Retina (tissue), 1 donor: Measurements from ENCODE around the gene ING1.
"Not testable (repeated sequence)": the region's sequence is repeated elsewhere in the genome, so short reads cannot be mapped to it uniquely, and the experiment has no call there.

ENCODE experiments used
- DNase-seq: peaks from one replicate; pipeline ENCODE4 v3.0.0-alpha.2; 2016

ING1 gene

GRCh38 chr13:110715395-110716246, 2.1 kb downstream of the ING1 start:
- peak; percentile 98 for DNase-seq

- no peak for DNase-seq
These were observed 2.7 kb downstream of the ING1 start for GRCh38 chr13:110716247-110716515.

- no peak for DNase-seq
These were observed 5.7 kb downstream of the ING1 start for GRCh38 chr13:110719036-110719710.

- DNase-seq: no peak
These were observed 9.5 kb downstream of the ING1 start for GRCh38 chr13:110722971-110723370.

GRCh38 chr13:110723598-110723997, 10.1 kb downstream of the ING1 start:
- no peak for DNase-seq

- not testable (repeated sequence) for DNase-seq
These were observed 12.7 kb downstream of the ING1 start for GRCh38 chr13:110726153-110726552.

GRCh38 chr13:110726726-110727125, 13.2 kb downstream of the ING1 start:
- no peak for DNase-seq

- no peak for DNase-seq
These were observed 17.6 kb downstream of the ING1 start for GRCh38 chr13:110731072-110731471.

GRCh38 chr13:110734561-110734960, 21.1 kb downstream of the ING1 start:
- no peak for DNase-seq

- no peak for DNase-seq
These were observed 24.1 kb downstream of the ING1 start for GRCh38 chr13:110737555-110737954.

- DNase-seq: no peak
These were observed 30.2 kb downstream of the ING1 start for GRCh38 chr13:110743687-110744086.

GRCh38 chr13:110746438-110746837, 32.9 kb downstream of the ING1 start:
- no peak for DNase-seq

- no peak for DNase-seq
These were observed 34.8 kb downstream of the ING1 start for GRCh38 chr13:110748271-110748670.

- no peak for DNase-seq
These were observed 42.7 kb downstream of the ING1 start for GRCh38 chr13:110756219-110756631.

GRCh38 chr13:110757296-110757695, 43.8 kb downstream of the ING1 start:
- no peak for DNase-seq

- DNase-seq: no peak
These were observed 44.8 kb downstream of the ING1 start for GRCh38 chr13:110758195-110758805.

- no peak for DNase-seq
These were observed 46.2 kb downstream of the ING1 start for GRCh38 chr13:110759710-110760109.

- DNase-seq: no peak
These were observed 47.1 kb downstream of the ING1 start for GRCh38 chr13:110760611-110761010.

- DNase-seq: no peak
These were observed 53.4 kb downstream of the ING1 start for GRCh38 chr13:110766671-110767430.

GRCh38 chr13:110767476-110767875, 54.0 kb downstream of the ING1 start:
- no peak for DNase-seq

GRCh38 chr13:110769097-110769496, 55.6 kb downstream of the ING1 start:
- no peak for DNase-seq

GRCh38 chr13:110770678-110771077, 57.2 kb downstream of the ING1 start:
- no peak for DNase-seq

- no peak for DNase-seq
These were observed 57.7 kb downstream of the ING1 start for GRCh38 chr13:110771194-110771593.
